Measurements from ENCODE around the gene HDAC4. TPM values are rescaled to one million over a fixed set of nuclear protein-coding genes. Genes with fewer than 3 reads are reported as not detected.

The HDAC4 gene
- total and polyA plus RNA-seq, 4 donors: 2.9 to 37.2 (median 4.4) TPM

DNA sequence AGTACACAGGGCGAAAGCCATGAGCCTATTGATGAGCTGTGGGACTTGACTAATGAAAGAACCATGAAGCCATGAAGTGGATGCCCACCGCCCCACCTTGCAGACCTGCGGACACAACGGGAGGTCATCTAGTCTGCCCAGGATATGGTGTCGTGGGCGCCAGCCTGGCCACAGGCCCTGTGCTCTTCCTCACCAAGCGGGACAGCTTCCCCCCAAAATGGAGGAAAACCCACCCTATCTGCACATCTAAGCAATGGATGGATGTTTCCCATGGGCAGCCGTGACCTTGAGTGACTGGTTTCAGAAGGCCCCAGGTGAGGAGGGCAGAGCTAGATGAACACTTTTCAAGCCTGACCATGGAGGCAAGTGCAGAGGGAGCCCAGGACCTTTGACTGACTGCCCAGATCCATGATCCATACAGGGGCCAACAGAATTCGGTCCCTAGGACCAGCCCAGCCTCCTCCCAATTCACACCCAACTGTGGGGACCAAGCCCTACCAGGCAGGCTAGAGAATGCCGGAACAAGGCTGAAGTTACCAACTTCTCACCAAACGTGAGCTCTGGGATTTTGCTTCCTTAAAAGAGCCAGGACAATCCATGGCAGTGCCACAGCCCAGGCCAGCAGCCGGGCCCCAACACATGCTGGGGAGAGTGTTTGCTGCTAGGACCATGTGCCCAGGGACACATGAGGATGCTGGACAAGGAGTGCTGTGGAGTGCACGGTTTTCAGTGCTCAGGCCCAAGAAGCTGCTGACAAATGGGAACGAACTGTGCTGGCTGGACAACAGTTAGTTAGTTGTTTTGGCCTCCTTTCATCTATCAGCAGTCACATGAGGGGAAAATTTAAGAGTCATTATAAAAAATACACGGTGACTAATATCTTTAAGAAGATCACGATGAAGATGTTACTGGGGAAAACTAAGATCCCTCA, 249.4 kb downstream of the HDAC4 start:
- H3K27ac ChIP-seq (ENCODE audit: low read depth in 1 of 2, low read length in 2 of 2): no peak overlapping the region

DNA sequence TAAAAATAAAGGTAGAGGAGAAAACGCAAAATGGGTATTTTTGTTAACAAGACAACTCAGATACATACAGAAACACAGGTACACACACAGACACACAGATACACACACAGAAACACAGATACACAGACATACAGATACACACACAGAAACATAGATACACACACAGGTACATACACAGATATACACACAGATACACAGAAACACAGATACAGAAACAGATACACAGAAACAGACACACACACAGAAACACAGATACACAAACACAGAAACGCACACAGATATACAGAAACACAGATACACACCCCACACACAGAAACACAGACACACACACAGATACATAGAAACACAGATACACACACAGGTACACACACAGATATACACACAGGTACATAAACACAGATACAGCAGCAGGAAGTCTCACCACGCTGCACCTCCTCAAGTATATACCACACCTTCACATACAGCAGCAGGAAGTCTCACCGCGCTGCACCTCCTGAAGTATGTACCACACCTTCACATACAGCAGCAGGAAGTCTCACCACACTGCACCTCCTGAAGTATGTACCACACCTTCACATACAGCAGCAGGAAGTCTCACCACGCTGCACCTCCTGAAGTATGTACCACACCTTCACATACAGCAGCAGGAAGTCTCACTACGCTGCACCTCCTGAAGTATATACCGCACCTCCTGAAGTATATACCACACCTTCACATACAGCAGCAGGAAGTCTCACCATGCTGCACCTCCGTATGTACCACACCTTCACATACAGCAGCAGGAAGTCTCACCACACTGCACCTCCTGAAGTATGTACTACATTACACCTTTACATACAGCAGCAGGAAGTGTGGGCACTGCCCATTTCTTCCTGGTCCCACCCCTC, 250.5 kb downstream of the HDAC4 start:
- 76% methylated on average over 9 of the region's 9 CpGs for WGBS
- Histone ChIP-seq H3K9me3 (ENCODE audit: control insufficient read depth in 4 of 4, low read length in 3 of 4) (no peaks in the 10 kb centered on the region), H3K36me3 (ENCODE audit: control insufficient read depth in 4 of 4, insufficient read depth in 3 of 4, low read depth in 1 of 4, low read length in 3 of 4) (peaks cover 5 to 41% (median 14%) of the 10 kb centered on the region in 4 donors), H3K9ac (ENCODE audit: low read depth in 1 of 2, low read length in 2 of 2) (no peak overlapping the region), H3K4me1 (ENCODE audit: control insufficient read depth in 4 of 4, insufficient read depth in 4 of 4, low read length in 3 of 4) (no peaks in the 10 kb centered on the region), H3K4me3 (ENCODE audit: low read depth in 1 of 3, low read length in 3 of 3) (no peak overlapping the region), H3K27me3 (ENCODE audit: control insufficient read depth in 4 of 4, insufficient read depth in 4 of 4, low read length in 3 of 4) (no peaks in the 10 kb centered on the region), H3K27ac (ENCODE audit: low read depth in 1 of 2, low read length in 2 of 2) (no peak overlapping the region)
- no peak for TF ChIP-seq JUND (IDR thresholded peaks at IDR 0.05)
- no peak for TF ChIP-seq RAD21 (IDR thresholded peaks at IDR 0.05)
- TF ChIP-seq, protein P1, sequence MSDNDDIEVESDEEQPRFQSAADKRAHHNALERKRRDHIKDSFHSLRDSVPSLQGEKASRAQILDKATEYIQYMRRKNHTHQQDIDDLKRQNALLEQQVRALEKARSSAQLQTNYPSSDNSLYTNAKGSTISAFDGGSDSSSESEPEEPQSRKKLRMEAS (IDR thresholded peaks at IDR 0.05): no peak
- DNase-seq (ENCODE audit: low spot score): no peak

More for the DNA sequence above, 249.4 kb downstream of the HDAC4 start:
- H3K9me3 ChIP-seq (ENCODE audit: control insufficient read depth in 4 of 4, low read length in 3 of 4): no peaks in the 10 kb centered on the region
- WGBS: 92% methylated on average over 16 of the region's 16 CpGs
- no peak overlapping the region for H3K4me3 ChIP-seq (ENCODE audit: low read depth in 1 of 3, low read length in 3 of 3)
- no peaks in the 10 kb centered on the region for H3K27me3 ChIP-seq (ENCODE audit: control insufficient read depth in 4 of 4, insufficient read depth in 4 of 4, low read length in 3 of 4)
- TF ChIP-seq JUND (IDR thresholded peaks at IDR 0.05) (no peak), HNF4A (conservative IDR thresholded peaks at IDR 0.05) (no peak), NR2F2 (IDR thresholded peaks at IDR 0.05) (no peak), SP1 (IDR thresholded peaks at IDR 0.05) (no peak), FOXA2 (IDR thresholded peaks at IDR 0.05) (no peak), RAD21 (IDR thresholded peaks at IDR 0.05) (no peak), TAF1 (conservative IDR thresholded peaks at IDR 0.05) (no peak), HNF4G (IDR thresholded peaks at IDR 0.05) (no peak)
- TF ChIP-seq, protein P2, sequence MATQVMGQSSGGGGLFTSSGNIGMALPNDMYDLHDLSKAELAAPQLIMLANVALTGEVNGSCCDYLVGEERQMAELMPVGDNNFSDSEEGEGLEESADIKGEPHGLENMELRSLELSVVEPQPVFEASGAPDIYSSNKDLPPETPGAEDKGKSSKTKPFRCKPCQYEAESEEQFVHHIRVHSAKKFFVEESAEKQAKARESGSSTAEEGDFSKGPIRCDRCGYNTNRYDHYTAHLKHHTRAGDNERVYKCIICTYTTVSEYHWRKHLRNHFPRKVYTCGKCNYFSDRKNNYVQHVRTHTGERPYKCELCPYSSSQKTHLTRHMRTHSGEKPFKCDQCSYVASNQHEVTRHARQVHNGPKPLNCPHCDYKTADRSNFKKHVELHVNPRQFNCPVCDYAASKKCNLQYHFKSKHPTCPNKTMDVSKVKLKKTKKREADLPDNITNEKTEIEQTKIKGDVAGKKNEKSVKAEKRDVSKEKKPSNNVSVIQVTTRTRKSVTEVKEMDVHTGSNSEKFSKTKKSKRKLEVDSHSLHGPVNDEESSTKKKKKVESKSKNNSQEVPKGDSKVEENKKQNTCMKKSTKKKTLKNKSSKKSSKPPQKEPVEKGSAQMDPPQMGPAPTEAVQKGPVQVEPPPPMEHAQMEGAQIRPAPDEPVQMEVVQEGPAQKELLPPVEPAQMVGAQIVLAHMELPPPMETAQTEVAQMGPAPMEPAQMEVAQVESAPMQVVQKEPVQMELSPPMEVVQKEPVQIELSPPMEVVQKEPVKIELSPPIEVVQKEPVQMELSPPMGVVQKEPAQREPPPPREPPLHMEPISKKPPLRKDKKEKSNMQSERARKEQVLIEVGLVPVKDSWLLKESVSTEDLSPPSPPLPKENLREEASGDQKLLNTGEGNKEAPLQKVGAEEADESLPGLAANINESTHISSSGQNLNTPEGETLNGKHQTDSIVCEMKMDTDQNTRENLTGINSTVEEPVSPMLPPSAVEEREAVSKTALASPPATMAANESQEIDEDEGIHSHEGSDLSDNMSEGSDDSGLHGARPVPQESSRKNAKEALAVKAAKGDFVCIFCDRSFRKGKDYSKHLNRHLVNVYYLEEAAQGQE (IDR thresholded peaks at IDR 0.05): no peak
- TF ChIP-seq, protein P3, sequence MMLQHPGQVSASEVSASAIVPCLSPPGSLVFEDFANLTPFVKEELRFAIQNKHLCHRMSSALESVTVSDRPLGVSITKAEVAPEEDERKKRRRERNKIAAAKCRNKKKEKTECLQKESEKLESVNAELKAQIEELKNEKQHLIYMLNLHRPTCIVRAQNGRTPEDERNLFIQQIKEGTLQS (IDR thresholded peaks at IDR 0.05): no peak
- TF ChIP-seq, protein P4, sequence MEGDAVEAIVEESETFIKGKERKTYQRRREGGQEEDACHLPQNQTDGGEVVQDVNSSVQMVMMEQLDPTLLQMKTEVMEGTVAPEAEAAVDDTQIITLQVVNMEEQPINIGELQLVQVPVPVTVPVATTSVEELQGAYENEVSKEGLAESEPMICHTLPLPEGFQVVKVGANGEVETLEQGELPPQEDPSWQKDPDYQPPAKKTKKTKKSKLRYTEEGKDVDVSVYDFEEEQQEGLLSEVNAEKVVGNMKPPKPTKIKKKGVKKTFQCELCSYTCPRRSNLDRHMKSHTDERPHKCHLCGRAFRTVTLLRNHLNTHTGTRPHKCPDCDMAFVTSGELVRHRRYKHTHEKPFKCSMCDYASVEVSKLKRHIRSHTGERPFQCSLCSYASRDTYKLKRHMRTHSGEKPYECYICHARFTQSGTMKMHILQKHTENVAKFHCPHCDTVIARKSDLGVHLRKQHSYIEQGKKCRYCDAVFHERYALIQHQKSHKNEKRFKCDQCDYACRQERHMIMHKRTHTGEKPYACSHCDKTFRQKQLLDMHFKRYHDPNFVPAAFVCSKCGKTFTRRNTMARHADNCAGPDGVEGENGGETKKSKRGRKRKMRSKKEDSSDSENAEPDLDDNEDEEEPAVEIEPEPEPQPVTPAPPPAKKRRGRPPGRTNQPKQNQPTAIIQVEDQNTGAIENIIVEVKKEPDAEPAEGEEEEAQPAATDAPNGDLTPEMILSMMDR (IDR thresholded peaks at IDR 0.05; ENCODE audit: low read depth, low read length, missing input control): no peak
- peaks cover 8 to 52% (median 14%) of the 10 kb centered on the region in 4 donors for H3K36me3 ChIP-seq (ENCODE audit: control insufficient read depth in 4 of 4, insufficient read depth in 3 of 4, low read depth in 1 of 4, low read length in 3 of 4)
- H3K9ac ChIP-seq (ENCODE audit: low read depth in 1 of 2, low read length in 2 of 2): no peak overlapping the region
- no peak for DNase-seq (ENCODE audit: low spot score)
- H3K4me1 ChIP-seq (ENCODE audit: control insufficient read depth in 4 of 4, insufficient read depth in 4 of 4, low read length in 3 of 4): no peaks in the 10 kb centered on the region
